Ascending aorta (tissue), 2 donors: ENCODE data around the gene NEUROG2. TPM values are rescaled to one million over a fixed set of nuclear protein-coding genes. Genes with fewer than 3 reads are reported as not detected.
"Not testable (repeated sequence)": the region's sequence is repeated elsewhere in the genome, so short reads cannot be mapped to it uniquely, and the experiment has no call there.

Experiments
- DNase-seq, 2 donors: peaks; one replicate each; pipeline ENCODE4 v3.0.0-alpha.2; 2019; ENCODE audit warnings: low spot score in 2 of 2
- H3K27ac ChIP-seq, 2 donors: fragments of 200-600 bp; sonication (generic); one replicate each; pipeline ENCODE4 v1.5.1; 2016 to 2017; ENCODE audit warnings: mild to moderate bottlenecking in 1 of 2
- H3K27me3 ChIP-seq: fragments of 200-600 bp; sonication (generic); one replicate; pipeline ENCODE4 v1.5.1; 2017
- H3K36me3 ChIP-seq, 2 donors: fragments of 200-600 bp; sonication (generic); one replicate each; pipeline ENCODE4 v1.5.1; 2016
- H3K4me1 ChIP-seq, 2 donors: fragments of 200-600 bp; sonication (generic); one replicate each; pipeline ENCODE4 v1.5.1; 2016 to 2017; ENCODE audit warnings: mild to moderate bottlenecking in 1 of 2
- H3K4me3 ChIP-seq, 2 donors: fragments of 200-600 bp; sonication (generic); one replicate each; pipeline ENCODE4 v1.5.1; 2016 to 2017; ENCODE audit warnings: mild to moderate bottlenecking in 1 of 2
- H3K9me3 ChIP-seq, 2 donors: fragments of 200-600 bp; sonication (generic); one replicate each; pipeline ENCODE4 v1.5.1; 2016
- CTCF ChIP-seq, 3 experiments: fragments of 200-600 bp in 2 of 3; fragments of 450-650 bp in 1 of 3; sonication (generic) in 2 of 3; IDR thresholded peaks; one replicate each; pipeline ENCODE4 v1.5.1; 2016 to 2019; ENCODE audit warnings: antibody characterized with exemption in 3 of 3, mild to moderate bottlenecking in 1 of 3, moderate library complexity in 1 of 3
- intact Hi-C: fragments of 100-400 bp; cut with DNase I; formaldehyde crosslinking; loops from one replicate; pipeline ENCODE4 v1.15.1; 2023
- total RNA-seq: library from RNA; depleted of rRNA; stranded (reverse); fragments of >200 nt; gene quantifications from one replicate; pipeline ENCODE4 v1.1.0, GENCODE V29; 2016

NEUROG2 gene
- total RNA-seq, 1 donor from 2014 or later, result not detected

GRCh38 chr4:112559053-112559452 is 43.1 kb upstream of the NEUROG2 start:
- intact Hi-C loops, result no loop called here
- H3K4me1 ChIP-seq, result no peaks in the 10 kb centered on the region
- H3K9me3 ChIP-seq, result no peaks in the 10 kb centered on the region
- no peak overlapping the region for H3K27ac ChIP-seq
- no peak overlapping the region for H3K4me3 ChIP-seq
- no peak for DNase-seq
- no peaks in the 10 kb centered on the region for H3K27me3 ChIP-seq
- no peaks in the 10 kb centered on the region for H3K36me3 ChIP-seq
- no peak for TF ChIP-seq CTCF (IDR thresholded peaks at IDR 0.05)

GRCh38 chr4:112557676-112558411 is 41.9 kb upstream of the NEUROG2 start:
- TF ChIP-seq CTCF (IDR thresholded peaks at IDR 0.05), result no peak
- no peak overlapping the region for H3K4me3 ChIP-seq
- no peaks in the 10 kb centered on the region for H3K9me3 ChIP-seq
- no peaks in the 10 kb centered on the region for H3K36me3 ChIP-seq
- DNase-seq, result no peak
- H3K27me3 ChIP-seq, result no peaks in the 10 kb centered on the region
- intact Hi-C loops, result no loop called here
- H3K4me1 ChIP-seq, result no peaks in the 10 kb centered on the region
- H3K27ac ChIP-seq, result no peak overlapping the region

GRCh38 chr4:112554271-112554670 is 38.3 kb upstream of the NEUROG2 start:
- H3K9me3 ChIP-seq, H3K27me3 ChIP-seq, H3K27ac ChIP-seq, H3K36me3 ChIP-seq, DNase-seq, intact Hi-C loops, H3K4me1 ChIP-seq, H3K4me3 ChIP-seq: not testable (repeated sequence)

GRCh38 chr4:112552668-112553067 is 36.7 kb upstream of the NEUROG2 start:
- no peak for TF ChIP-seq CTCF (IDR thresholded peaks at IDR 0.05)
- no peaks in the 10 kb centered on the region for H3K27me3 ChIP-seq
- no peaks in the 10 kb centered on the region for H3K4me1 ChIP-seq
- H3K9me3 ChIP-seq, result no peaks in the 10 kb centered on the region
- no peaks in the 10 kb centered on the region for H3K36me3 ChIP-seq
- DNase-seq, result no peak
- intact Hi-C loops, result no loop called here
- H3K4me3 ChIP-seq, result no peak overlapping the region
- H3K27ac ChIP-seq, result no peak overlapping the region

- H3K4me3 ChIP-seq, result no peak overlapping the region
- H3K36me3 ChIP-seq, result no peaks in the 10 kb centered on the region
- H3K4me1 ChIP-seq, result no peaks in the 10 kb centered on the region
- TF ChIP-seq CTCF (IDR thresholded peaks at IDR 0.05), result no peak
- intact Hi-C loops, result no loop called here
- no peaks in the 10 kb centered on the region for H3K27me3 ChIP-seq
- no peak for DNase-seq
- no peak overlapping the region for H3K27ac ChIP-seq
- no peaks in the 10 kb centered on the region for H3K9me3 ChIP-seq
Measured at GRCh38 chr4:112550728-112551127, 34.7 kb upstream of the NEUROG2 start.

- intact Hi-C loops, result no loop called here
- H3K27me3 ChIP-seq, result no peaks in the 10 kb centered on the region
- H3K4me3 ChIP-seq, result no peak overlapping the region
- no peak for DNase-seq
- H3K9me3 ChIP-seq, result no peaks in the 10 kb centered on the region
- no peaks in the 10 kb centered on the region for H3K4me1 ChIP-seq
- H3K36me3 ChIP-seq, result no peaks in the 10 kb centered on the region
- TF ChIP-seq CTCF (IDR thresholded peaks at IDR 0.05), result no peak
- H3K27ac ChIP-seq, result no peak overlapping the region
Measured at GRCh38 chr4:112546476-112546875, 30.5 kb upstream of the NEUROG2 start.
